Hypothalamus (tissue), 51 donors: ENCODE results near the gene MIP.
"Not testable (repeated sequence)": the region's sequence is repeated elsewhere in the genome, so short reads cannot be mapped to it uniquely, and the experiment has no call there.

Experiments used
- DNase-seq, 51 donors: peaks; one replicate each; lab custom pipeline; 2025; lab: John Stamatoyannopoulos, UW

Gene MIP

DNA sequence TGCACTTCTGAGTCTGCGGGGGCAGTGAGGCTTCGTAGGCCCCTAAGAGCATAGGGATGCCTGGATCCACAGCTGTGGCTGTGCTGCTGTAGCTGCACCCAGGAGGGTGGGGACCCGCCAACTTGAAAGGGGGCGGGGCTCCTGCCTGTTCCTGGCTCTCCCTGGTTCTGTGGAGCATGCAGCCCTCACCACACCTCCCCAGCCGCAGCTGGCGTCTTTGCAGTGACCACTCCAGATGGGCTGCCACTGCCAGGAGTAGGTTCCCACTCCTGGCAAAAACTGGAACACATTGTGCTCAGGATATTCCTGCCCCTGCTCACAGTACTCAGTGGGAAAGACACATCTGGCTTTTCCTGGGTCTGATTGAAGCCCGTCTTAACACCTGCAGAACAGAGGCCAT, 41.1 kb downstream of the MIP start:
- DNase-seq = no peak

DNA sequence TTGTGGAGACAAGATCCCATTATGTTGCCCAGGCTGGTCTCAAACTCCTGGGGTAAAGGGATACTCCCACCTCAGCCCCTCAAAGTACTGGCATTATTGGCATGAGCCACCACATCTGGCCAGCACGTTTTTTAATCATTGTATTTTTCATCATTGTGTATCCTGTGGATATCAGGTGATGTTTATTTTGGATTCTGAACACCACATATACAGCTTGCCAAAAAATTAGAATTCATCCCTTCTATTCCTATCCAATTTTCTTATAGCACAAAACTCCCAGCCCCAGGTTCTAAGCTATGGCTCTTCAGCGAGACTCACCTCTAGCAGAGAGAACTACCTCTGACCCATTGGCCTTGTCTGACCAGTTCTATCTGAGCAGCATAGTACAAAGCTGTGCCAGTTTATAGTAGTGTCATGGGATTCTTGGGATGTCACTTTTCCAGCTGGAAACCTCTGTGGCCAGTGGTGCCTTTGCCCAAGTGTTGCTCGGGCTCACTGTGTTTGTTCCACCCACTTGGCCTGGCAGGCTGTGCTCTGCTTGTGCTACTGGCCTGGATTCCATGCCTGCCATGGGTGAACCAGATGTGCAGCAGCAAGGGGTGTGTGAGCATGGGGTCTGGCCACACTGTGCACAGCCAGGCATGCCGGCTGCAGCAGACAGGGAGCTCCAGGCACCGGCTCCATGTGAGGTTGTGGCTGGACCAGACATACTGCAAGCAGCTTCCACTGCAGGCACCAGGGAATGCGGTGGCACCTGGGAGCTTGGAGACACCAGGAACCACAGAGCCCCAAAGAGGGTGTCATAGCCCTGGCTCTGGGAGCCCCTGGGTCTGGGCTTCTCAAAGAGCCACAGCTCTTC, 42.4 kb downstream of the MIP start:
- no peak for DNase-seq

DNA sequence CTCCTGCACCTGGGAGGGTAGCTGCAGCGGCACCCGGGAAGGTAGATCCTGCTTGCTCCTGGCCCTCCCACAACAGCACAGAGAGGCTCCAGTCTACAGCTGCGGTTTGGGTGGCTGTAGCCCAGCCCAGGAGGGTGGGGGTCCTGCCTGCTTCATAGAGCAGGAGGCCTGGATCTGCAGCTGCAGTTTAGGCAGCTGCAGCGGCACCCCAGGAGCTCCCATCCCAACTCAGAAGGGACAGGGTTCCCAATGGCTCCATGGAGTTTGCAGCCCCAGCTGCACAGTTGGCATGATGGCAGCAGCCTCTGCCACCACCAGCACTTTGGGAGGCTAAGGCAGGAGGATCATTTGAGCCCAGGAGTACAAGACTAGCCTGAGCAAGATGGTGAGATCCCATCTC, 43.7 kb downstream of the MIP start:
- no peak for DNase-seq

DNA sequence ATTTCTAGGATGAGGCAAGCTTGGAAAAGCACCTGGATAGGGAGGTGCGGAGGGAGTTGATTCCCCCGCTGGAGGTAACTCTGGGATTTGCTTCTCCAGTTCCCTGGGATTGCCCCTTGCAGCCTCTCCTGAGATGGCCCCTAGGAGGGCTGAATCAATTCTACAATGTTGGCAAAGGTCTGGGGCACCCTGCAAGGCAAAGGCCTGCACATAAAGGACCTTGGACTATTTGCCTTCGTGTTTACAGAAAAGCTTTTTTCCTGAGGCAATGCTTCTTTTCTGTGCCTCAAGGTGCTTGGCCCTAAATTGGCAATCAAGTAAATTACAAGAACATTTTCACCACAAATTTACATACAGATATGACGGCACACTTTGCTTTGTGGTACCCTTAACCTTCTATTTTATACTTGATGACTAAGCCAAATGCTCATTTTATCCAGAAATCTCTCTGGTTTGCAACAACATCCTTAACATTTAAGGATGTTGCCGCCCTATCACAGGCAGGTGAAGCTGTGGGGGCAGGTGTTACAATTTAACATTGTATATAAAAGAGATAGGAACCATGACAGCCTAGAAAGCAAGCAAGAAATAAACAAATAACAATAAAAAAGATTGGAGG, 45.5 kb downstream of the MIP start:
- no peak for DNase-seq

DNA sequence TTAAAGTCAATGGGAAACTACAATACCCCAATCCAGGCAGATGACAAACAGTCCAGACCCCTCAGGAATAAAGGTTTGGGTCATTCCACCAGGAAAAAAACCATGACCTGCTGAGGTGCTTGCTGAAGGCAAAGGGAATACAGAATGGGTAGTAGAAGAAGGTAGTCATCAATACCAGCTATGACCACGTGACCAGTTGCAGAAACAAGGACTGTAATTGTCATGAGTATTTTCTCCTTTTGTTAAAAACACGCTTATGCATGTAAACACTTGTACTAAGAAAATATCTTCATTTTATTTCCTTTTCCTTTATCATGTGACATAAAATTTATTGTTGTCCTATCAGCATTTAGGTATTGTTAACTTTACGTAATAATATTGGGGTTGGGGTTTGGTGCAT, 50.2 kb downstream of the MIP start:
- DNase-seq = not testable (repeated sequence)

DNA sequence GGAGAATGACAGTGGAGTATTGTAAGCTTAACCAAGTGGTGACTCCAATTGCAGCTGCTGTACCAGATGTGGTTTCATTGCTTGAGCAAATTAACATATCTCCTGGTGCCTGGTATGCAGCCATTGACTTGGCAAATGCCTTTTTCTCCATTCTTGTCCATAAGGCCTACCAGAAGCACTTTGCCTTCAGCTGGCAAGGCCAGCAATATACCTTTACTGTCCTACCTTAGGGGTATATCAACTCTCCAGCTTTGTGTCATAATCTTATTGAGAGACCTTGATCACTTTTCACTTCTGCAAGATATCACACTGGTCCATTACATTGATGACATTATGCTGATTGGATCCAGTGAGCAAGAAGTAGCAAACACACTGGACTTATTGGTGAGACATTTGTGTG, 52.8 kb downstream of the MIP start:
- not testable (repeated sequence) for DNase-seq

DNA sequence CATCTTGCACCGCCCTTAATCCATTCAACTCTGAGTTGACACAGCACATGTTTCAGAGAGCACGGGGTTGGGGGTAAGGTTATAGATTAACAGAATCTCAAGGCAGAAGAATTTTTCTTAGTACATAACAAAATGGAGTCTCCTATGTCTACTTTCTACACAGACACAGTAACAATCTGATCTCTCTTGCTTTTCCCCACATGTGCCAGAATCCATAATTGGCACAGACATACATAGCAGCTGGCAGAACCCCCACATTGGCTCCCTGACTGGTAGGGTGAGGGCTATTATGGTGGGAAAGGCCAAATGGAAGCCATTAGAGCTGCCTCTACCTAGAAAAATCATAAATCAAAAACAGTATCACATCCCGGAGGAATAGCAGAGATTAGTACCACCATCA, 53.3 kb downstream of the MIP start:
- DNase-seq = not testable (repeated sequence)
